ENCODE results near the gene NIPSNAP2.

The NIPSNAP2 gene

DNA sequence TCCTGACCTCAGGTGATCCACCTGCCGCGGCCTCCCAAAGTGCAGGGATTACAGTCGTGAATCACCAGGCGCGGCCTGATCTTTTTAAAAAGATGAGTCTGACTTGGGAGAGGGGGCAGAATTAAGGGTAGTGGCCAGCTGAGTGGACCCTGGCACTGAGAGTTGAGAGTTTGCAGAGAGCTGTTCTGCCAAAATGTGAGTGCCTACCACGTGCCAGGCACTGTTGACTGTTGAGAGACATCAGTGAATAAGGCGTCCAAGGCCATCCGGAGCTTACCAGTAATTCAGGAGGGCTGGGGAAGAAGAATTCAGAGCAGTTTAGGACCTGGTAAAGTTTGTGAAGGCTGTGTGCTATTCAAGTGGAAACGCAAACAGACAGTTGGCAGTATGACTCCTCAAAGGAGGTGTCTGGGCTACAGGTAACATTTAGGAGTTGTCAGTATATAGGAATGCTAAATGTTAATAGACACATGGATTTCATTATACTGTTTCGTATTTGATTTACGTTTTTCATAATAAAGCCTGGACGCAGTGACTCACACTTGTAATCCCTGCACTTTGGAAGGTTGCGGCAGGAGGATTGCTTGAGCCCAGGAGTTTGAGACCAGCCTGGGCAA lies 1.5 kb downstream of the NIPSNAP2 start:
- peak; percentile 82 for DNase-seq (ENCODE audit: low read depth)
- H3K4me3 ChIP-seq (ENCODE audit: low read length), result peak overlapping the region; percentile 71
- TF ChIP-seq, protein P1, sequence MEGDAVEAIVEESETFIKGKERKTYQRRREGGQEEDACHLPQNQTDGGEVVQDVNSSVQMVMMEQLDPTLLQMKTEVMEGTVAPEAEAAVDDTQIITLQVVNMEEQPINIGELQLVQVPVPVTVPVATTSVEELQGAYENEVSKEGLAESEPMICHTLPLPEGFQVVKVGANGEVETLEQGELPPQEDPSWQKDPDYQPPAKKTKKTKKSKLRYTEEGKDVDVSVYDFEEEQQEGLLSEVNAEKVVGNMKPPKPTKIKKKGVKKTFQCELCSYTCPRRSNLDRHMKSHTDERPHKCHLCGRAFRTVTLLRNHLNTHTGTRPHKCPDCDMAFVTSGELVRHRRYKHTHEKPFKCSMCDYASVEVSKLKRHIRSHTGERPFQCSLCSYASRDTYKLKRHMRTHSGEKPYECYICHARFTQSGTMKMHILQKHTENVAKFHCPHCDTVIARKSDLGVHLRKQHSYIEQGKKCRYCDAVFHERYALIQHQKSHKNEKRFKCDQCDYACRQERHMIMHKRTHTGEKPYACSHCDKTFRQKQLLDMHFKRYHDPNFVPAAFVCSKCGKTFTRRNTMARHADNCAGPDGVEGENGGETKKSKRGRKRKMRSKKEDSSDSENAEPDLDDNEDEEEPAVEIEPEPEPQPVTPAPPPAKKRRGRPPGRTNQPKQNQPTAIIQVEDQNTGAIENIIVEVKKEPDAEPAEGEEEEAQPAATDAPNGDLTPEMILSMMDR (conservative IDR thresholded peaks at IDR 0.05; ENCODE audit: low read length), result no peak

DNA sequence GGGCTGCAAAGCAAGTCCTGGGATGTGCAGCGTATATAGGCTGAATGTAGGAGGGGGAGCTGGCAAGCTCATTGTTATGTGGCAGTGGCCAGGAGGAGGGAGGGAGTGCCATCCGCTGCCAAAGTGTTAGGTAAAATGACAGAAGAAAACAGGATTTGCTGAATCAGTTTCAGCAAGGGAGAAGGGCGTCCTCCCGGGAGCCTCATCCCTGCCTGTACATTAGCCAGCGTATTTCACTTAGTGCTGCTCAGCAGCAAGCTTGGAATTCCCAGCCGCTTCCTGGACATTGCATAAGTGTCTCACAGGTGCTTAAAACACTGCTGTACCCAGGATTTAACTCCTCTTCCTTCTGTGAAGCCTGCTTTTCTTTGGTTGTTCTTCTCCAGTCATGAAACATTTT lies 2.5 kb downstream of the NIPSNAP2 start:
- H3K4me3 ChIP-seq (ENCODE audit: low read length), result no peak overlapping the region
- DNase-seq (ENCODE audit: low read depth), result no peak
- TF ChIP-seq, protein P1 (conservative IDR thresholded peaks at IDR 0.05; ENCODE audit: low read length), result no peak

DNA sequence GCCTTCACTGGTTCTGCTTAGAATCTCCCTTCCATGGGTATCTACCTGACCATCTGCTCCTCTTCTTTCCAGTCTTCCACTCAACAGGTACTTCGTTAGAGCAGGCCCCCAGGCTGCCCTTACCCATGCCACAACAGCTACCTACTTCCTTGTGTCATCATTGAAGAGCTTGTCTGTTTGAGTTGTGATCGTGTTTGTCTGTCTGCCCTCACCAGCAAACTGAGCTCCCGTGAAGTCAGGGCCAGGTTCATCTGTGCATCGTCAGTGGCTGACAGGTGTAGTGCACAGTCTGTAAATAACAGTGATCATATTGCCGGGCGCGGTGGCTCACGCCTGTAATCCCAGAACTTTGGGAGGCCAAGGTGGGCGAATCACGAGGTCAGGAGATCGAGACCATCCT lies 5.0 kb downstream of the NIPSNAP2 start:
- DNase-seq (ENCODE audit: low read depth), result no peak
- TF ChIP-seq, protein P1 (conservative IDR thresholded peaks at IDR 0.05; ENCODE audit: low read length), result no peak
- H3K4me3 ChIP-seq (ENCODE audit: low read length), result no peak overlapping the region

DNA sequence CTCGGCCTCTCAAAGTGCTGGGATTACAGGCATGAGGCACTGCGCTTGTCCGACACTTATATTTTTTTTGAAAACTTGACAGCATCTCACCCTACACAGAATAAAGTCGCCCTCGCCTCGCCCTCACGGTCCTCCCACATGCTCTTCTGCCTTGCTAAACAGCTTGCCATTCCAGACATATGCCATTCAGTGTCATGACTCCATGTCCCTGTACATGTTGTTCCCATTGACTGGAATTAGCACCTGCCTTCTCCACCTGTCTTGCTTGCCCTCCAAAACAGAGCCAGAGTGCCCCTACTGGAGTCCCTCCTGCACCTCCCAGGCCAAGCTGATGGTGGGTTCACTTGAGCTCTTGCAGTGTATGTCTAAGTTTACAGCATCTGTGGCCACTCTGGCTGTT lies 6.2 kb downstream of the NIPSNAP2 start:
- H3K4me3 ChIP-seq (ENCODE audit: low read length), result no peak overlapping the region
- DNase-seq (ENCODE audit: low read depth), result no peak
- TF ChIP-seq, protein P1 (conservative IDR thresholded peaks at IDR 0.05; ENCODE audit: low read length), result no peak

- TF ChIP-seq, protein P1 (conservative IDR thresholded peaks at IDR 0.05; ENCODE audit: low read length), result no peak
Measured at GRCh38 chr7:55970978-55971377, 6.6 kb downstream of the NIPSNAP2 start.

DNA sequence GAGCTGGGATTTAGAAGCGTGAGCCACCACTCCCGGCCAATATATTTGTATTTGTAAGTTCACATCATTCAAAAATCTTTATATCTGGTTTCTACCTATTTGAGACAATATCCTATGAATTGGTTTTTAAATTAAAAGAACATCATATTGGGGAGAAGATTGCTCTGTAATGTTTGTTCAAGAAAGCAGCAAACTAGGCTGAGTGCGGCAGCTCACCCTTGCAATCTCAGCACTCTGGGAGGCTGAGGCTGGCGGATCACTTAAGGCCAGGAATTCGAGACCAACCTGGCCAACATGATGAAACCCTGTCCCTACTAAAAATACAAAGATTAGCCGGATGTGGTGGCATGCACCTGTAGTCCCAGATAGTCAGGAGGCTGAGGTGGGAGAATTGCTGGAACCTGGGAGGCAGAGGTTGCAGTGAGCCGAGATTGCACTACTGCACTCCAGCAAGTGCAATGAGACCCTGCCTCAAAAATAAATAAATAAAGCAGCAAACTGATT lies 9.4 kb downstream of the NIPSNAP2 start:
- DNase-seq (ENCODE audit: low read depth), result no peak
- TF ChIP-seq, protein P1 (conservative IDR thresholded peaks at IDR 0.05; ENCODE audit: low read length), result no peak
- H3K4me3 ChIP-seq (ENCODE audit: low read length), result no peak overlapping the region

More at GRCh38 chr7:55970978-55971377, 6.6 kb downstream of the NIPSNAP2 start:
- no peak overlapping the region for H3K4me3 ChIP-seq (ENCODE audit: low read length)
- no peak for DNase-seq (ENCODE audit: low read depth)

DNA sequence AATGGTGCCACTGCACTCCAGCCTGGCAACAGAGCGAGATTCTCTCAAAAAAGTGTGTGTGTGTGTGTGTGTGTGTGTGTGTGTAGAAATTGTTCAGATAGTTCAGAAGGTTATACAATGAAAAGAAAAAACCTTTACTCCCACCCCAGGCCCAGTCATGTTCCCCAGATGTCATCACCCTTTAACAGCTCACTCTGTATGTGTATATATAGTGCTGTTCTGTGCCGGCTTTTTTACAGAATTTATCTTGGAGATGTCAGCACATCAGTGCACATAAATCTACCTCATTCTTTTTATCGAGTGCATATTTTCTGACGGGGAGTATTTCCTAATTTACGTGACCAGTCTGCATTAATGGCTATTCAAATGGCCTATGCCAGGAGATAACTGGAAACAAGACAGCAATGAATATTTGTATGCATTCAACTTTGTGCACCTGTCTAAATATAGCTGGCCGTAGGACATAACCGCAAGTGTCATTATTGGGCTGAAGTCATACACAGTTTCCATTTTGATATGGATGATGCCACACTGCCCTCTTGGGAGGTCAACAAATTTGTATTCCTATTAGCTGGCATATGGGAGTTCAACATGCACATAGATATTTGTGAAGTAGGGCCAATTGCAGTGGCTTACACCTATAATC lies 11.7 kb downstream of the NIPSNAP2 start:
- no peak overlapping the region for H3K4me3 ChIP-seq (ENCODE audit: low read length)
- no peak for DNase-seq (ENCODE audit: low read depth)
- TF ChIP-seq, protein P1 (conservative IDR thresholded peaks at IDR 0.05; ENCODE audit: low read length), result no peak
